Gastrocnemius medialis (tissue), 4 donors: ENCODE measurements around the gene GRIK3. TPM values are rescaled to one million over a fixed set of nuclear protein-coding genes. Genes with fewer than 3 reads are reported as not detected.

Experiments used
- ATAC-seq, 2 donors: fragments of 150-250 bp; one replicate each; pipeline ENCODE4 v1.9.1; 2016
- DNase-seq, 2 donors: peaks; one replicate each; pipeline ENCODE4 v3.0.0-alpha.2; 2019
- H3K27ac ChIP-seq, 4 donors: fragments of 200-600 bp; sonication (generic); 1 replicate in 1 of 4; 2 replicates in 3 of 4; pipeline ENCODE4 v1.5.1; 2016 to 2018; ENCODE audit warnings: mild to moderate bottlenecking in 2 of 4, moderate library complexity in 1 of 4
- H3K27me3 ChIP-seq, 3 donors: fragments of 200-600 bp; sonication (generic) in 2 of 3; 1 replicate in 1 of 3; 2 replicates in 2 of 3; pipeline versions ENCODE4 v1.5.1 to v1.6.0; 2016 to 2019; ENCODE audit warnings: mild to moderate bottlenecking in 1 of 3, moderate library complexity in 1 of 3
- H3K36me3 ChIP-seq, 2 donors: fragments of 200-600 bp; sonication (generic) in 1 of 2; one replicate each; pipeline ENCODE4 v1.5.1; 2017 to 2018
- H3K4me1 ChIP-seq, 2 donors: fragments of 200-600 bp; sonication (generic) in 1 of 2; one replicate each; pipeline ENCODE4 v1.5.1; 2016 to 2017; ENCODE audit warnings: mild to moderate bottlenecking in 2 of 2
- H3K4me3 ChIP-seq, 4 donors: fragments of 200-600 bp; sonication (generic) in 3 of 4; 1 replicate in 1 of 4; 2 replicates in 3 of 4; pipeline ENCODE4 v1.5.1; 2016 to 2019; ENCODE audit warnings: mild to moderate bottlenecking in 2 of 4
- H3K9me3 ChIP-seq, 3 donors: fragments of 200-600 bp; sonication (generic) in 2 of 3; 1 replicate in 1 of 3; 2 replicates in 2 of 3; pipeline ENCODE4 v1.5.1; 2016 to 2019
- POLR2A ChIP-seq, 2 donors: fragments of 450-650 bp; IDR thresholded peaks; one replicate each; pipeline ENCODE4 v1.6.1; 2017; ENCODE audit warnings: antibody characterized with exemption in 2 of 2, mild to moderate bottlenecking in 2 of 2, moderate library complexity in 2 of 2
- in situ Hi-C, 4 donors: fragments of 200-750 bp; cut with MboI; loops; one replicate each; pipeline versions ENCODE4 v1.15.0 to v1.8.0; 2017; ENCODE audit warnings: low sequenced_read_pairs in 4 of 4
- intact Hi-C: fragments of 100-400 bp; cut with DNase I; formaldehyde crosslinking; loops from one replicate; pipeline ENCODE4 v1.15.1; 2023; ENCODE audit warnings: low total_unique reads
- total RNA-seq, 4 donors: library from RNA; depleted of rRNA; stranded (reverse); fragments of >200 nt; gene quantifications; one replicate each; pipeline versions ENCODE4 v1.1.0 to v1.2.3, GENCODE V29; 2016
- TF ChIP-seq, protein P1 (sequence below), 5 experiments: fragments of 450-650 bp in 3 of 5; fragments of 200-600 bp in 2 of 5; sonication (generic) in 2 of 5; IDR thresholded peaks in 4 of 5; conservative IDR thresholded peaks in 1 of 5; 1 replicate in 4 of 5; 2 replicates in 1 of 5; pipeline ENCODE4 v1.5.1; 2016 to 2019; ENCODE audit warnings: antibody characterized with exemption in 5 of 5, mild to moderate bottlenecking in 3 of 5, moderate library complexity in 3 of 5

GRIK3 gene
- total RNA-seq, 4 donors from 2014 or later, result 0.13 to 0.22 (median 0.13) TPM; not detected in 1

DNA sequence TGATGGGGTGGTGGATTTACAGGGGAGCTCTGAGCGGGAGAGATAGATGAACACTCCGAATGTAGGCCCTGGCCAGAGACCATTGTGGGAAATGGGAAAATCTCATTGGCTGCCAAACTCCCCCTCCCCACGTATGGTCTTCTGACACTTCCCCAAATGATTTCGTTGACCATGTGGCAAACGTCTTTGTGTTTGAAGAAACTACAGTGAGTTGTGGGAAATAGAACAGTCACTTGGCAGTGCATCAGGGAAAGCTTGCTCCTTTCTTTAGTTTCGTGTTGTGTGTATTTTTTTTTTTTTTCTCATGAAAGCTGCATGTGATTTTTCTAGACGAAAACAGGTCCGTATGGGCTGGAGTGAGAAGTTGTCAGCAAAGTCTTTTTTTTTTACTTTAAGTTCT lies 25.0 kb upstream of the GRIK3 start:
- Histone ChIP-seq H3K27me3 (no peaks in the 10 kb centered on the region), H3K9me3 (no peaks in the 10 kb centered on the region), H3K4me3 (no peak overlapping the region), H3K4me1 (no peaks in the 10 kb centered on the region), H3K27ac (no peak overlapping the region), H3K36me3 (no peaks in the 10 kb centered on the region)
- in situ Hi-C loops (no loop called here), intact Hi-C loops (no loop called here)
- TF ChIP-seq, protein P1, sequence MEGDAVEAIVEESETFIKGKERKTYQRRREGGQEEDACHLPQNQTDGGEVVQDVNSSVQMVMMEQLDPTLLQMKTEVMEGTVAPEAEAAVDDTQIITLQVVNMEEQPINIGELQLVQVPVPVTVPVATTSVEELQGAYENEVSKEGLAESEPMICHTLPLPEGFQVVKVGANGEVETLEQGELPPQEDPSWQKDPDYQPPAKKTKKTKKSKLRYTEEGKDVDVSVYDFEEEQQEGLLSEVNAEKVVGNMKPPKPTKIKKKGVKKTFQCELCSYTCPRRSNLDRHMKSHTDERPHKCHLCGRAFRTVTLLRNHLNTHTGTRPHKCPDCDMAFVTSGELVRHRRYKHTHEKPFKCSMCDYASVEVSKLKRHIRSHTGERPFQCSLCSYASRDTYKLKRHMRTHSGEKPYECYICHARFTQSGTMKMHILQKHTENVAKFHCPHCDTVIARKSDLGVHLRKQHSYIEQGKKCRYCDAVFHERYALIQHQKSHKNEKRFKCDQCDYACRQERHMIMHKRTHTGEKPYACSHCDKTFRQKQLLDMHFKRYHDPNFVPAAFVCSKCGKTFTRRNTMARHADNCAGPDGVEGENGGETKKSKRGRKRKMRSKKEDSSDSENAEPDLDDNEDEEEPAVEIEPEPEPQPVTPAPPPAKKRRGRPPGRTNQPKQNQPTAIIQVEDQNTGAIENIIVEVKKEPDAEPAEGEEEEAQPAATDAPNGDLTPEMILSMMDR (IDR thresholded peaks at IDR 0.05 in 4 of 5, conservative IDR thresholded peaks at IDR 0.05 in 1 of 5), result no peak
- no peak for TF ChIP-seq POLR2A (IDR thresholded peaks at IDR 0.05)
- ATAC-seq, result no peak
- DNase-seq, result no peak

DNA sequence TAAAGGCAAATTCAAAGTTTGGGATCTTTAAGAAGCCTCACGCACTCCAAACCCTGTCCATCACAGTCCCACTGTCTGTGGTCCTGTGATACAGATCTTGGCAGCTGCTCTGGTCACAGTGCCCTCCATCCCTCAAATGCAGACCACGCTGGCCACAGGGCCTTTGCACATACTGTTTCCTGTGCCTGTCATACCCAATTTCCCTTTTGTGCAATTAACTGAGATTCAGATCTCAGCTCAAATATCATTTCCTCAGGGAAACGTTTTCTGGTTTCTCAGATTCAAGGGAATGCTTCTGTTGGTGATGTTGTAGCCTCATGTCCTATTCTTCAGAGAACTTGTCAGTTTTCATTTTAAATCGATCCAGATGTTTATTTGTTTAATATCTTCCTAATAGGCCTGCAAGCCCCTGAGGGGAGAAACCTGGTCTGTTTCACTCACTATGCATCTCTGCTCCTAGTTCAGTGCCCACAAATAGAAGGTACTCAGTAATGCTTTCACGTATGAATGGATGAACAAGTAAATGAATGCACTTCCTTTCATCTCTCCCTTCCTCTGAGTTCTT lies 24.2 kb upstream of the GRIK3 start:
- no peaks in the 10 kb centered on the region for H3K27me3 ChIP-seq
- intact Hi-C loops, result no loop called here
- ATAC-seq (no peak), DNase-seq (no peak)
- in situ Hi-C loops, result no loop called here
- no peaks in the 10 kb centered on the region for H3K36me3 ChIP-seq
- H3K4me1 ChIP-seq, result no peaks in the 10 kb centered on the region
- no peaks in the 10 kb centered on the region for H3K9me3 ChIP-seq
- H3K4me3 ChIP-seq, result no peak overlapping the region
- TF ChIP-seq POLR2A (IDR thresholded peaks at IDR 0.05), result no peak
- TF ChIP-seq, protein P1 (IDR thresholded peaks at IDR 0.05 in 4 of 5, conservative IDR thresholded peaks at IDR 0.05 in 1 of 5), result no peak
- no peak overlapping the region for H3K27ac ChIP-seq

DNA sequence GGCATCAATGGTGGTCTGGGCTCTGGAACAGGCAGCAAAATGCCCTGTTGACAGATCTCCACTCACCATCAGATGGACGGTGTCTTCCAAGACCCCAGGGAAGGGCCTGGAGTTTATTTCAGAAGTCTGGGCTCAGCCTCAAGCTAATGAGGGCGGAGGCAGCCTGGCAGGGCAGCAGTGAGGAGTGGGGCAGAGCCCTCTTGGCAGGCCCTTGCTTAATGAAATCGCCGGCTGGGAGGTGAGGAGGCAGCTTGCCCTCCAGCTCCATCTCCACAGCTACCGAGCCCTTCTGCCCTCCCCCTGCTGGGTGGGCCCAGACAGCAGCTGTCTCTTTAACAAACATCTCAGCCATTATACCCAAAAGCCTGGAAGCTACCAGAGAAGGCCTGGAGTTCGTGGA lies 22.0 kb upstream of the GRIK3 start:
- DNase-seq (no peak), ATAC-seq (no peak)
- no peaks in the 10 kb centered on the region for H3K27me3 ChIP-seq
- intact Hi-C loops (no loop called here), in situ Hi-C loops (no loop called here)
- no peaks in the 10 kb centered on the region for H3K9me3 ChIP-seq
- no peaks in the 10 kb centered on the region for H3K36me3 ChIP-seq
- TF ChIP-seq, protein P1 (IDR thresholded peaks at IDR 0.05 in 4 of 5, conservative IDR thresholded peaks at IDR 0.05 in 1 of 5), result no peak
- TF ChIP-seq POLR2A (IDR thresholded peaks at IDR 0.05), result no peak
- no peak overlapping the region for H3K27ac ChIP-seq
- no peaks in the 10 kb centered on the region for H3K4me1 ChIP-seq
- H3K4me3 ChIP-seq, result no peak overlapping the region

DNA sequence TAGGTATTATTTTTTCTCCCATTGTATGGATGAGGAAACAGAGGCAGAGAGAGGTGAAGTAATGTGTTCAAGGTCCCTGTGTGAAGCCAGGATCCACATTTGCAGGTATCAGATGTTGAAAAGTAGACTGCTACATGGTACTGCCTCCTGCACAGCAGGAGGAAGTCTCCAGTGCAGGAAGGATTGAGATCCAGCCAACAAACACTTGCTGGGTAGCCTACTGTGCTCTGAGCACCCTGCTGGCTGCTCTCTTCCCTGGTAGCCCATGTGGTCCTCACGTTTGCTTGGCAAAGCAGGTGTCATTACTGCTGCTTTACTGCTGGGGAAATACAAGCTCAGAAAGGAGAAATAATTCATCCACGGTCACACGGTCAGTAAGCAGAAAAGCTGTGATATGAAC lies 21.3 kb upstream of the GRIK3 start:
- Histone ChIP-seq H3K4me1 (no peaks in the 10 kb centered on the region), H3K4me3 (no peak overlapping the region), H3K36me3 (no peaks in the 10 kb centered on the region), H3K9me3 (no peaks in the 10 kb centered on the region), H3K27ac (no peak overlapping the region), H3K27me3 (no peaks in the 10 kb centered on the region)
- intact Hi-C loops (no loop called here), in situ Hi-C loops (no loop called here)
- DNase-seq (no peak), ATAC-seq (no peak)
- TF ChIP-seq, protein P1 (IDR thresholded peaks at IDR 0.05 in 4 of 5, conservative IDR thresholded peaks at IDR 0.05 in 1 of 5), result no peak
- no peak for TF ChIP-seq POLR2A (IDR thresholded peaks at IDR 0.05)

DNA sequence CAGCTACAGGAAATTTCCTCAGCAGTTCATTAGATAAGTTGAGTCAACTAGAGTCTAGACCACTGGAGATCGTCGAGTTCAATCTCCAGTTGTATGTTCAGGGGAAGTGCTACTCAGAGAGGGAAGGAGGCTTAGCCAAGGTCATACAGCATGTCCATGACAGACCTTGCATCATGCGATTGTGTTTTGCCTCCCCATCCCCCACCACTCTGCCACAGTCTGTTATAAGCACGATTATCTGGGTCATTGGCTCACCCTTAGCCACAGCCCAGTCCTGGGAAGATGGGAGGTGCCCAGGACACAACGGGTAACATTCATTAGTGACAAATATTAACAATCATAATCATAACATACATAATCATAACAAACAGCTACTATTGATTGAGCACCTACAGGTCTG lies 18.9 kb upstream of the GRIK3 start:
- in situ Hi-C loops, result no loop called here

More for the DNA sequence above, 18.9 kb upstream of the GRIK3 start:
- no peaks in the 10 kb centered on the region for H3K9me3 ChIP-seq
- no peak overlapping the region for H3K4me3 ChIP-seq
- H3K4me1 ChIP-seq, result no peaks in the 10 kb centered on the region
- ATAC-seq (no peak), DNase-seq (no peak)
- H3K36me3 ChIP-seq, result no peaks in the 10 kb centered on the region
- no peak overlapping the region for H3K27ac ChIP-seq
- intact Hi-C loops, result no loop called here
- TF ChIP-seq, protein P1 (IDR thresholded peaks at IDR 0.05 in 4 of 5, conservative IDR thresholded peaks at IDR 0.05 in 1 of 5), result no peak
- no peak for TF ChIP-seq POLR2A (IDR thresholded peaks at IDR 0.05)
- H3K27me3 ChIP-seq, result no peaks in the 10 kb centered on the region
